Stimulated activated CD8-positive, alpha-beta memory T cell treated with anti-CD3 and anti-CD28 coated beads, Interleukin-12 subunit alpha, Interleukin-12 subunit beta, amount 100 ng/mL, for 24 hours (primary cell): ENCODE data around the gene KLK1.
"Not testable (repeated sequence)": the region's sequence is repeated elsewhere in the genome, so short reads cannot be mapped to it uniquely, and the experiment has no call there.

Experiments
- DNase-seq: peaks from one replicate; pipeline ENCODE4 v3.0.0-alpha.2; 2020; ENCODE audit errors: extremely low read depth

KLK1 gene

GRCh38 chr19:50814883-50815282 is 8.7 kb downstream of the KLK1 start:
- no peak for DNase-seq

DNA sequence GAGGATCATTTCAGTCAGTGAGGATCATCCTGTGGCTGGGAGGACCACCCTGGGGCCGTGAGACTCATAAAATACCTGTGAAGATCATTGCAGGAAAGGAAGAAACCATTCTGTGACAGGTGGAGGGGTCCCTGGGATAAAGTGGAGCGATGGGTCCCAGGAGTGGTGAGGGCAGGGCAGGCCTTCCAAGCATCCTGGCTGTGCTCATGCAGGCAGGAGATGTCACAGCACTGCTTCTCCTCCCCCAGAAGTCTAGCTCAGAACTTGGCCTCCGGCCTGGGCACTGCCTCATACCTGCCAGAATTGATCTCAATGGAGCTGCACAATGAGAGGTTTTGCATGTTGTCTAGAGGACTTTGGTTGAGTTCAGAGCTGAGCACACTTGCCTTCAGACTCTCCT is 11.1 kb downstream of the KLK1 start:
- no peak for DNase-seq

GRCh38 chr19:50811622-50812238 is 11.9 kb downstream of the KLK1 start:
- not testable (repeated sequence) for DNase-seq

- no peak for DNase-seq
These were observed 14.7 kb downstream of the KLK1 start for GRCh38 chr19:50808856-50809255.

GRCh38 chr19:50804420-50805272 is 18.9 kb downstream of the KLK1 start:
- peak; percentile 96 for DNase-seq

GRCh38 chr19:50803633-50804419 is 19.8 kb downstream of the KLK1 start:
- DNase-seq, result no peak

DNA sequence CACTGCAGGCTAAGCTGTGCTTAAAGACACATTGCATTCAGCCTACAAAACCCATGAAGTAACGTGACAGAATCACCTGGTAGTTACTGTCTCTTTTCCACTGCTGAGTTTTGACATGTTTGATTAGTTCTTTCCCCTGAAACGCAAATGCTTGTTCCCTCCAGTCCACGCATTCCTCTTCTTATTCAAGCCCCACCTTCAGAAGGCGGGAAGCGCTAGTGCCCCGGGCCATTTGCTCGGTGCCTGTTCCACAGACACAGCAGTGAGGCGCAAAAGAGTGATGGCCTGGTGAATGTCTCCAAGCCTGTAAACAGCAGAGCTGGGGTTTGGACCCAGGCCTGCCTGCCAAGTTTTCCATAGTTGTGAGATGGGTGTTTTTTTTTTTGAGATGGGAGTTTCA is 22.5 kb downstream of the KLK1 start:
- no peak for DNase-seq

GRCh38 chr19:50799547-50799851 is 24.1 kb downstream of the KLK1 start:
- DNase-seq, result no peak

DNA sequence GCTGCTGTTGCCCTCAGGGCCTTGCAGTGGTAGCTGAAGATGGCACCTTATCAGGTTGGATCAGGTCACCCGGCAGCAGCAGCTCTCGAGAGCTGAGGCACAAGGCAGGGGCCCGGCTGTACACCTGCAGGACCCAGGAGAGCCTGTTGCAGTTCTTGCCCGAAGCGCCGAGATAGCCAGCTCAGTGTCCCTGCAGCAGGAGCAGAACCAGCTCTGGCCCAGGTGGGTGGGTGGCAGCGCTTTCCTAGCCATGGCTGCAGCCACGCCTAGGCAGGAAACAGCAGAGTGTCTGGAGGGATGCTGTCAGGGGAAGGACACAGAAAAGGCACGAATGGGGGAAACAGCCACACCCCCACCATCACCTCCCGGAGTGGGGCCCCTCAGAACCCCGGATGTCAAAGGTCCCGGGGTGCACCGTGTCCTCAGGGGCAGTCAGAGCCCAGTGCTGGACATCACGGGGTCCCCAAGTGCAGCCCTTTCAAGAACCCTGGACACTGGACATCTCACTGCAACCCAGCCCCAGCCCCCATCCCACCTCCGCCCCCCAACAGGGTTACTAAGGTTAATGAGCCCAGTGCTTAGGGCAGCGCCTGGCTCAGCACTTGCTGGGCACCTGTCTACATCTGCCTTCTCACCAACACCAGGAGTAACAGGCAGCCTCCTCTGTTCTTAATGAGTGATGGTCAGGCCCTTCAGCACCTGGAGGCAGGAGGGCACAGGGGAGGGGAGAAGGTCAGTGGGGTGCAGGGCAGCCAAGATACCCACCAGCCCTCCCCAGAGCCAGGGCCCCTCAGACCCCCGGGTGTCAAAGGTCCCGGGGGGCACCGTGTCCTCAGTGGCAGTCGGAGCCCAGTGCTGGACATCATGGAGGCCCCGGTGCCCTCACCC is 24.7 kb downstream of the KLK1 start:
- DNase-seq, result no peak

- no peak for DNase-seq
These were observed 25.6 kb downstream of the KLK1 start for GRCh38 chr19:50797781-50798658.

GRCh38 chr19:50797429-50797780 is 26.2 kb downstream of the KLK1 start:
- DNase-seq, result no peak

- no peak for DNase-seq
These were observed 26.8 kb downstream of the KLK1 start for GRCh38 chr19:50796634-50797428.

DNA sequence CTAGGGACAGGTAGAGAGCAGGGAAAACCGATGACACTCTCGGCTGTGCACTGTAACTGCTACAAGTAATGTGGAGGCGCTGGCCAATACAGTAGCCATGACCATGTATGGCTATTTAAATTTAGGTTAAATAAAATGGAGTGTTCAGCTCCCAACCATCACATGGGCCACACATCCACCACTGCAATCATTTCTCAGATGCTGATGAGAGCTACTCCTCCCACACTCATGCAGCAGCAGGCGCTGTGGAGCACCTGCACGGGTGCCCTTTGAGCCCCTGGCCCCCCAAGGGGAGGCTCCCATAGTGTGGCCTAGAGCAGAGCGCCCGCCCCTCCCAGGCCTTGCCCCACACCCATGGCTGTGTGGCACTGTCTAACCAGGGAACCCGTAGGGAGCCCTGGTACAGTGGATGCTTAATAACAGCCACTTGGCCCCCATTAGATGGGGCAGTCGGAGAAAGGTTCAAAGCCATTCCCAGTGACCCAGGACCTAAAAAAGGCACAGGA is 27.4 kb downstream of the KLK1 start:
- no peak for DNase-seq

- no peak for DNase-seq
These were observed 27.9 kb downstream of the KLK1 start for GRCh38 chr19:50795664-50796073.

DNA sequence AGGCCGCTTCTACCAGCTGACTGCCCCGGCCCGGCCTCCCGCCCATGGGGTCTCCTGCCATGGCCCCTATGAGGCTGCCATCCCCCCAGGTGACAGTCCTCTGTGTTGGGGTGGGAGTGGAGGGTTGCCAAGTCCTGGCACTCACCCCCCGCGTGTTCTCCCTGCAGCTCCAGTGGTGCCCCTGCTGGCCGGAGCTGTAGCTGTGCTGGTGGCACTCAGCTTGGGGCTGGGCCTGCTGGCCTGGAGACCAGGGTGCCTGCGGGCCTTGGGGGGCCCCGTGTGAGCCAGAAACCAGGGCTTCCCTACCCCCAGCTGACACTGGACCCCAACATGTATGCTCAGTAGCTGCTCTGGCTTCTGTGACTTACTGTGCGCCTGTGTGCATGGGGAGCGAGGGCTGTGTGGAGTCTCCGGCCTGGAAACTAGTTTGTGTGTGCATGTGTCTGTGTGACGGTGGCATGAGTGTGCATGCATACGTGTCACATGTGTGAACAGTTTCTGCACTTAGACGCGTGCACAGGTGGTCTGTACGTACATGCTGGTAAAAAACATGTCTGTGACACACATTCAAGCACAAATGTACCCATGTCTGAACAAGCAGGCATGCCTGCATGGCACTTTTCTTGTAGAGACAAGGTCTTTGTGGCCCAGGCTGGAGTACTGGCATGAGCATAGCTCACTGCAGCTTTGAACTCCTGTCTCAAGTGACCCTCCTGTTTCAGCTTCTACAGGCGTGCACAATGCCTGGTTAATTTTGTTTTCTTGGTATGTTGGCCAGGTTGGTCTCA is 28.5 kb downstream of the KLK1 start:
- no peak for DNase-seq

GRCh38 chr19:50794074-50794875 is 29.3 kb downstream of the KLK1 start:
- no peak for DNase-seq

GRCh38 chr19:50793558-50794065 is 30.0 kb downstream of the KLK1 start:
- no peak for DNase-seq
